ENCODE measurements around the gene PARP11. TPM values are rescaled to one million over a fixed set of nuclear protein-coding genes. Genes with fewer than 3 reads are reported as not detected.

The PARP11 gene
- total RNA-seq, 1 experiment from 2014 or later = 2.7 TPM

DNA sequence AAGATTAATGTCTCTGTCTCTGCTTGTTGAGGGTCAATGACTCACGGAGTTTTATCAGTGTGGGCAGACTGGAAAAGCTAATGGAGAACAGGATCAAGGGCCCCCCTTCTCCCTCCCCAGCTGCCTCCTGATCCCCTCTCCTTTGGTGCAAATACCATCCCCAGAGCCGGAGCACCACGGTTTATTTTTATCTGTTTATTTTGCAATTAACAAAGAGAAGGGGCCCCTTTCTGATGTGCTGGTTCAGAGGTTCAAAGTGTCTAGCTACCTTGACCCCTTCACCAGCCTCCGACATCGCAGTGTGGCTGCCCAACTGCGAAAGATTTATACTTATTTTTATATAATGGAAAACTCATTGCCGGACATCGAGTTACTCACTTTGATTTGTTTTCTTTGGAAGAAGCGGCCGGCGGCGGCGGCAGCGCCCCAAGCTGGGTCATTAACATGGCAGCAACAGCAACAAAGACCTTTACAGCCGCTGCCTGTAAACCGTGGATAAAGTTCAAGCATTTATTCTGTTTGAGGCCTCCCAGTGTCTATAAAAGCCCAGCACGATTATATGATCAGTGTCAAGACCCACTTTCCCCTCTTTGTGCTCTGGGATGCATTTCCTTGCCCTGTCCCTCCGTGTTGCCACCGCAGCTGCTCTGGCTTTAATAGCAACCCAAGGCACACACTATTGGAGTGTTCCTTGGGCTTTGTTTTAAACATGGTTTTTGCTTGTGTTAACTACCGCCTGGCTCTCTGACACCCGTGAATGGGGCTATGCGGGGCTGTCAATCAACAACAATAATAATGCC, 47.4 kb upstream of the PARP11 start:
- no peaks in the 10 kb centered on the region for H3K36me3 ChIP-seq (ENCODE audit: control insufficient read depth in 1 of 2, insufficient read depth in 2 of 2, low read length in 2 of 2)
- RAD21 ChIA-PET (ENCODE audit: low non-redundant PET in 1 of 2, low total read pairs in 2 of 2, uncharacterized antibody in 2 of 2, unreplicated experiment in 2 of 2) = no interaction called here
- no peak overlapping the region for H2AFZ ChIP-seq (ENCODE audit: low read depth, low read length, poor library complexity, severe bottlenecking)
- H3K27me3 ChIP-seq (ENCODE audit: insufficient read depth, low read length) = peaks cover 78% of the 10 kb centered on the region
- intact Hi-C loops (cut with micrococcal nuclease) = no loop called here
- H3K9me2 ChIP-seq (ENCODE audit: insufficient read depth) = no peaks in the 10 kb centered on the region
- no peak overlapping the region for H3K4me2 ChIP-seq (ENCODE audit: low read length)
- no peak overlapping the region for H3K4me3 ChIP-seq (replicated peaks in 1 of 2; ENCODE audit: low read depth in 1 of 2, low read length in 2 of 2)
- no peaks in the 10 kb centered on the region for H4K20me1 ChIP-seq (ENCODE audit: insufficient read depth)
- ATAC-seq (no peak), DNase-seq (ENCODE audit: low read depth, low spot score) (no peak)
- H3K9ac ChIP-seq (ENCODE audit: low read length) = no peak overlapping the region
- H3K9me3 ChIP-seq (ENCODE audit: control insufficient read depth in 1 of 2, insufficient read depth in 1 of 2, low read depth in 1 of 2, low read length in 2 of 2) = no peaks in the 10 kb centered on the region
- POLR2A ChIA-PET = no interaction called here
- TF ChIP-seq SRF (IDR thresholded peaks at IDR 0.05; ENCODE audit: low read depth) = no peak
- TF ChIP-seq, protein P1, sequence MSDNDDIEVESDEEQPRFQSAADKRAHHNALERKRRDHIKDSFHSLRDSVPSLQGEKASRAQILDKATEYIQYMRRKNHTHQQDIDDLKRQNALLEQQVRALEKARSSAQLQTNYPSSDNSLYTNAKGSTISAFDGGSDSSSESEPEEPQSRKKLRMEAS (IDR thresholded peaks at IDR 0.05) = no peak
- TF ChIP-seq FOSL1 (IDR thresholded peaks at IDR 0.05; ENCODE audit: low read depth) = no peak
- TF ChIP-seq SP1 (IDR thresholded peaks at IDR 0.05; ENCODE audit: low read depth) = no peak
- TF ChIP-seq, protein P2, sequence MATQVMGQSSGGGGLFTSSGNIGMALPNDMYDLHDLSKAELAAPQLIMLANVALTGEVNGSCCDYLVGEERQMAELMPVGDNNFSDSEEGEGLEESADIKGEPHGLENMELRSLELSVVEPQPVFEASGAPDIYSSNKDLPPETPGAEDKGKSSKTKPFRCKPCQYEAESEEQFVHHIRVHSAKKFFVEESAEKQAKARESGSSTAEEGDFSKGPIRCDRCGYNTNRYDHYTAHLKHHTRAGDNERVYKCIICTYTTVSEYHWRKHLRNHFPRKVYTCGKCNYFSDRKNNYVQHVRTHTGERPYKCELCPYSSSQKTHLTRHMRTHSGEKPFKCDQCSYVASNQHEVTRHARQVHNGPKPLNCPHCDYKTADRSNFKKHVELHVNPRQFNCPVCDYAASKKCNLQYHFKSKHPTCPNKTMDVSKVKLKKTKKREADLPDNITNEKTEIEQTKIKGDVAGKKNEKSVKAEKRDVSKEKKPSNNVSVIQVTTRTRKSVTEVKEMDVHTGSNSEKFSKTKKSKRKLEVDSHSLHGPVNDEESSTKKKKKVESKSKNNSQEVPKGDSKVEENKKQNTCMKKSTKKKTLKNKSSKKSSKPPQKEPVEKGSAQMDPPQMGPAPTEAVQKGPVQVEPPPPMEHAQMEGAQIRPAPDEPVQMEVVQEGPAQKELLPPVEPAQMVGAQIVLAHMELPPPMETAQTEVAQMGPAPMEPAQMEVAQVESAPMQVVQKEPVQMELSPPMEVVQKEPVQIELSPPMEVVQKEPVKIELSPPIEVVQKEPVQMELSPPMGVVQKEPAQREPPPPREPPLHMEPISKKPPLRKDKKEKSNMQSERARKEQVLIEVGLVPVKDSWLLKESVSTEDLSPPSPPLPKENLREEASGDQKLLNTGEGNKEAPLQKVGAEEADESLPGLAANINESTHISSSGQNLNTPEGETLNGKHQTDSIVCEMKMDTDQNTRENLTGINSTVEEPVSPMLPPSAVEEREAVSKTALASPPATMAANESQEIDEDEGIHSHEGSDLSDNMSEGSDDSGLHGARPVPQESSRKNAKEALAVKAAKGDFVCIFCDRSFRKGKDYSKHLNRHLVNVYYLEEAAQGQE (IDR thresholded peaks at IDR 0.05; ENCODE audit: low read depth) = no peak
- TF ChIP-seq CEBPB (IDR thresholded peaks at IDR 0.05; ENCODE audit: low read depth) = no peak
- TF ChIP-seq JUND (IDR thresholded peaks at IDR 0.05) = no peak
- H3K27ac ChIP-seq (ENCODE audit: low read depth, low read length) = no peak overlapping the region
- CTCF ChIA-PET = no interaction called here
- no peaks in the 10 kb centered on the region for H3K79me2 ChIP-seq (ENCODE audit: insufficient read depth, low read length)
- H3K4me1 ChIP-seq (ENCODE audit: control insufficient read depth in 1 of 2, insufficient read depth in 2 of 2, low read length in 2 of 2) = no peaks in the 10 kb centered on the region
- no TSS peak for BruUV-seq (replicated peaks)

Measured in HCT116 (cell line).